Colonic mucosa (tissue), 4 donors: ENCODE data around the gene TIFAB. TPM values are rescaled to one million over a fixed set of nuclear protein-coding genes. Genes with fewer than 3 reads are reported as not detected.

Source experiments
- DNase-seq: peaks from one replicate; pipeline ENCODE4 v3.0.0-alpha.2; 2020
- H3K27ac ChIP-seq: fragments of 200-600 bp; one replicate; pipeline ENCODE4 v1.8.0; 2021
- H3K27me3 ChIP-seq: fragments of 200-600 bp; one replicate; pipeline ENCODE4 v1.8.0; 2021
- H3K36me3 ChIP-seq: fragments of 200-600 bp; one replicate; pipeline ENCODE4 v1.8.0; 2021
- H3K4me1 ChIP-seq: fragments of 200-600 bp; one replicate; pipeline ENCODE4 v1.8.0; 2021; ENCODE audit warnings: mild to moderate bottlenecking
- H3K4me3 ChIP-seq: fragments of 200-600 bp; one replicate; pipeline ENCODE4 v1.8.0; 2021
- H3K9ac ChIP-seq, 2 donors: one replicate each; pipeline ENCODE4 v1.7.0; 2013; ENCODE audit warnings: control low read depth in 2 of 2, low read depth in 2 of 2, low read length in 2 of 2
- H3K9me3 ChIP-seq: fragments of 200-600 bp; one replicate; pipeline ENCODE4 v1.8.0; 2021
- intact Hi-C: fragments of 100-400 bp; cut with DNase I; formaldehyde crosslinking; loops from one replicate; pipeline ENCODE4 v1.14.1; 2022
- total RNA-seq, 2 donors: library from RNA; stranded (reverse); fragmentation: NEBNext Ultra II Directional in 1 of 2; extraction: Animal tissue kit (Norgen Biotek cat#: 25700) in 1 of 2; gene quantifications; one replicate each; pipeline ENCODE4 v1.2.1, GENCODE V29; 2021
- TF ChIP-seq, protein P1 (sequence below): fragments of 200-600 bp; IDR thresholded peaks from one replicate; pipeline ENCODE4 v1.8.0; 2022; ENCODE audit warnings: antibody characterized with exemption, mild to moderate bottlenecking
- donor health status: healthy.
- donor health status: DM: no; HTN: no; CAD: no.
- donor health status: DM: no; HTN: no; CAD: no.

TIFAB gene
- total RNA-seq, 2 donors from 2014 or later: 0.07 to 0.42 TPM

DNA sequence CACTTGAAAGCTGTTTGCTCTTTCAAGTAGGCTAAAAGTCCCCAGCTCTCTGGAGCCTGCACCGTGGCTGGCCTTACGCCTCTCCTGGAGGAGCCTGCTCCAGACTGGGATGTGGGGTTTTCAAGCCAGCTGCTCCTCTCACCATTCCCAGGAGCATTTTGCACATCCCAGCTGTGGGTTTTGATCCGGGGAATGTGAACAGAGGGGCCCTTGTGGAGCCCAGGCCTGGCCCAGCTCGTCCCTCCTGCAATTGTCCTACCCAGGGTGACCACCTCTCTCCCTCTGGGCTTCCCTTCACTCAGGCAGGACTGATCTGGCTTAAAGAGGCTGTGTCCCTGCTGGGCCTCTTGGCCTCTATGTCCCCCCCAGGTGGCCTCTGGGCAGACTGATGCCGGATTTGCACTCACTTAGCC lies 32.5 kb upstream of the TIFAB start:
- TF ChIP-seq, protein P1, sequence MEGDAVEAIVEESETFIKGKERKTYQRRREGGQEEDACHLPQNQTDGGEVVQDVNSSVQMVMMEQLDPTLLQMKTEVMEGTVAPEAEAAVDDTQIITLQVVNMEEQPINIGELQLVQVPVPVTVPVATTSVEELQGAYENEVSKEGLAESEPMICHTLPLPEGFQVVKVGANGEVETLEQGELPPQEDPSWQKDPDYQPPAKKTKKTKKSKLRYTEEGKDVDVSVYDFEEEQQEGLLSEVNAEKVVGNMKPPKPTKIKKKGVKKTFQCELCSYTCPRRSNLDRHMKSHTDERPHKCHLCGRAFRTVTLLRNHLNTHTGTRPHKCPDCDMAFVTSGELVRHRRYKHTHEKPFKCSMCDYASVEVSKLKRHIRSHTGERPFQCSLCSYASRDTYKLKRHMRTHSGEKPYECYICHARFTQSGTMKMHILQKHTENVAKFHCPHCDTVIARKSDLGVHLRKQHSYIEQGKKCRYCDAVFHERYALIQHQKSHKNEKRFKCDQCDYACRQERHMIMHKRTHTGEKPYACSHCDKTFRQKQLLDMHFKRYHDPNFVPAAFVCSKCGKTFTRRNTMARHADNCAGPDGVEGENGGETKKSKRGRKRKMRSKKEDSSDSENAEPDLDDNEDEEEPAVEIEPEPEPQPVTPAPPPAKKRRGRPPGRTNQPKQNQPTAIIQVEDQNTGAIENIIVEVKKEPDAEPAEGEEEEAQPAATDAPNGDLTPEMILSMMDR: no peak
- no peak overlapping the region for H3K9ac ChIP-seq
- intact Hi-C loops: no loop called here
- H3K4me1 ChIP-seq: no peaks in the 10 kb centered on the region
- no peak for DNase-seq
- H3K4me3 ChIP-seq: no peak overlapping the region
- H3K36me3 ChIP-seq: no peaks in the 10 kb centered on the region
- H3K27me3 ChIP-seq: peaks cover 29% of the 10 kb centered on the region
- H3K9me3 ChIP-seq: no peaks in the 10 kb centered on the region
- H3K27ac ChIP-seq: no peak overlapping the region

DNA sequence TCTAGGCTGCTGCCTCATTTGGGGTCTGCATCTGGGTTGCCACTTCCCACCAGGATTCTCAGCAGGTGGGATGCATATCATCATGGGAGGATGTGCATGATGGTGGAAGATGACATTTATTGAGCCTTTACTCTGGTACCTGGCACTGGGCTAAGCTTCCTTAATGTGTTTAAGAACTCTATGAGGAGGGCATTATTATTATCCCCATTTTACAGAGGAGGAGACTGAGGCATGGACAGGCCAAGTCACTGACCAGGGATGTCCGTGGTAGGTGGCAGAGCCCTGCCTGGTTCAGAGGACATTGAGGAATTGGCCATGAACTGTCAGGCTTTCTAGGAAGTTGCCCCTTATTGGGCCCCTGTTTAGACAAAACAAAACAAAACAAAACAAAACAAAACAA lies 31.1 kb upstream of the TIFAB start:
- Histone ChIP-seq H3K36me3 (no peaks in the 10 kb centered on the region), H3K4me1 (no peaks in the 10 kb centered on the region), H3K27ac (no peak overlapping the region), H3K4me3 (no peak overlapping the region), H3K27me3 (peaks cover 15% of the 10 kb centered on the region), H3K9me3 (no peaks in the 10 kb centered on the region), H3K9ac (no peak overlapping the region)
- no peak for DNase-seq
- intact Hi-C loops: no loop called here
- TF ChIP-seq, protein P1: no peak

DNA sequence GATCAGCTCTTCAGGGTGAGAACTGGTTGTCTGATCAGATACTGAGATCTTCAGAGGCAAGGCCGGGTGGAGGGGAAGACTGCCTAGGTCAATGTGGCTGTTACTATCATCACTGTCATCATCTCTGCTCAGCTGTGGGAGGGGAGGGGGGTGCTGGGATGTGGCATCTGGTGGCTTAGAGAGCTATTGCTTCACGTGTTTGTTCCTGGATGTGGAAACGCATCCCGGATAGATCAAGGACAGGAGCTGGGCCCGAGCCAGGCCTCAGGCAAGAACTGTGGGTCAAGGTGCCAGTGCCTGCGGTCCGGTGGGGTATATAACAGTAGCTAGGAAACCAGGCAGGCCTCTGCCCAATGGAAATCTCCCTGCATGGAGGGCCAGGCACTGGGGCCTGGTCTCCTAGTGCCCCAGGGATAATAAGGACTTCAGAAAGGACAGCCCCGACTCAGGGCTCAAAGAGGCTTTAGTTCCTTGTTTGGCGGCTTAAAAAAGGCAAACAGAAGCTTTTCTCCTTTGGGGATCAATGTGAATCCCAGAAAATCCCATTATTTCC lies 30.3 kb upstream of the TIFAB start:
- Histone ChIP-seq H3K9ac (no peak overlapping the region), H3K27ac (no peak overlapping the region)

DNA sequence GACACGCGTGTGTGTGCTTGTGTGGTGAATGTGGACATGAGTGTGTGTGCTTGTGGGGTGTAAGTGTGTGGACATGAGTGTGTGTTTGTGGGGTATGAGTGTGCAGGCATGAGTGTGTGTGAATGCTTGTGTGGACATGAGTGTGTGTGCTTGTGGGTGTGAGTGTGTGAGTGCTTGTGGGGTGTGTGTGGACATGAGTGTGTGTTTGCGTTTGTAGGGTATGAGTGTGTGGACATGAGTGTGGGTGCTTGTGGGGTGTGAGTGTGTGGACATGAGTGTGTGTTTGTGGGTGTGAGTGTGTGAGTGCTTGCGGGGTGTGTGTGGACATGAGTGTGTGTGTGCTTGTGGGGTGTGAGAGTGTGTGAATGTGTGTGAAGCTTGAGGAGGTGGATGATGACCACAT lies 29.8 kb upstream of the TIFAB start:
- Histone ChIP-seq H3K27ac (no peak overlapping the region), H3K4me1 (no peaks in the 10 kb centered on the region), H3K9ac (no peak overlapping the region), H3K4me3 (no peak overlapping the region), H3K27me3 (peaks cover 4% of the 10 kb centered on the region), H3K9me3 (no peaks in the 10 kb centered on the region), H3K36me3 (no peaks in the 10 kb centered on the region)
- TF ChIP-seq, protein P1: no peak
- intact Hi-C loops: no loop called here
- DNase-seq: no peak

More for the DNA sequence above, 30.3 kb upstream of the TIFAB start:
- no peak overlapping the region for H3K4me3 ChIP-seq
- intact Hi-C loops: no loop called here
- TF ChIP-seq, protein P1: no peak
- H3K9me3 ChIP-seq: no peaks in the 10 kb centered on the region
- H3K27me3 ChIP-seq: peaks cover 9% of the 10 kb centered on the region
- no peaks in the 10 kb centered on the region for H3K36me3 ChIP-seq
- DNase-seq: no peak
- H3K4me1 ChIP-seq: no peaks in the 10 kb centered on the region

DNA sequence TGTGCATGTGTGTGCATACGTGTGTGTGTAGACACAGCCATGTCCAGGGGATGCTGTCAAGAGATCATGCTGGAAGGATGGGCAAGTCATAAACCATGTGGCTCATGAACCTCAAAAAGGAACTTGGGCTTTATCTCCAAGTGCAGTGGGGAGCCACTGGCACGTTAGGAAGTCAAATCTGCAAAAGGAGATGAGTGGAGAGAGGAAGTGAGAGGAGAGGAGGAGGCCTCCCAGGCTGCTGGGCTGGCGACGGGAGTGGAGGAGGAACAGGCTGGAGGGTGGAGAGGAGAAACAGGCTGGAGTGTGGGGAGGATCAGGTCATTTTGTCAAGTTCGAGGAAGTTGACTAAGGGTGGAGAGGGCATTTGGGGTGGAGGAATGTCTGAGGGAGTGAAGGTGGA lies 29.2 kb upstream of the TIFAB start:
- TF ChIP-seq, protein P1: no peak
- H3K4me1 ChIP-seq: no peaks in the 10 kb centered on the region
- no peak overlapping the region for H3K27ac ChIP-seq
- H3K9me3 ChIP-seq: no peaks in the 10 kb centered on the region
- H3K27me3 ChIP-seq: no peaks in the 10 kb centered on the region
- no peak overlapping the region for H3K4me3 ChIP-seq
- no peaks in the 10 kb centered on the region for H3K36me3 ChIP-seq
- DNase-seq: no peak
- intact Hi-C loops: no loop called here
- no peak overlapping the region for H3K9ac ChIP-seq
